SU-DHL-6 (cell line): ENCODE measurements around the gene MFAP5.

ENCODE experiments used
- CTCF ChIP-seq: fragments of 200-600 bp; sonication (generic); IDR thresholded peaks from one replicate; pipeline ENCODE4 v1.5.1; 2017; ENCODE audit warnings: antibody characterized with exemption, mild to moderate bottlenecking, low read length, moderate library complexity; ENCODE audit not compliant: insufficient read depth, poor library complexity, severe bottlenecking
- EZH2phosphoT487 ChIP-seq: fragments of 200-600 bp; sonication (generic), shearing (Covaris generic); conservative IDR thresholded peaks from 2 replicates; pipeline ENCODE4 v1.6.1; 2018; ENCODE audit warnings: mild to moderate bottlenecking, antibody characterized with exemption, low read length, moderate library complexity, mixed read lengths

GRCh38 chr12:8665759-8666158 lies 3.1 kb upstream of the MFAP5 start:
- TF ChIP-seq CTCF, result no peak
- no peak for TF ChIP-seq EZH2phosphoT487
